HepG2 (cell line): ENCODE results near the gene SRSF12. TPM values are rescaled to one million over a fixed set of nuclear protein-coding genes. Genes with fewer than 3 reads are reported as not detected.

Source experiments
- ATAC-seq: fragments of 200-7000 bp; cut with Tn5 transposase; 3 replicates; pipeline ENCODE4 v1.9.1; 2020; ENCODE audit warnings: mild to moderate bottlenecking, moderate library complexity
- BruUV-seq: library from RNA; stranded (reverse); fragments of 400-500 nt; replicated peaks from 2 replicates; lab custom pipeline; 2021; lab: Mats Ljungman, UMichigan
- CTCF ChIA-PET: fragments of 300-600 bp; formaldehyde crosslinking; extraction: SDS; loops from one replicate; lab custom pipeline; 2021; ENCODE audit warnings: low total read pairs, inconsistent platforms, low intra/inter-chr PET ratio; lab: Yijun Ruan, JAX
- POLR2A ChIA-PET: fragments of 350-600 bp; sonication (Branson Sonifier 250); formaldehyde crosslinking; loops from one replicate; lab custom pipeline; 2020; ENCODE audit warnings: antibody characterized with exemption, inconsistent platforms; lab: Yijun Ruan, JAX
- DNase-seq: peaks from one replicate; pipeline ENCODE4 v3.0.0-alpha.2; 2015; ENCODE audit warnings: low spot score
- FAIRE-seq: peaks from 3 replicates; lab custom pipeline; 2011; peaks lifted over from hg19 to GRCh38; lab: Jason Lieb, UNC
- H2AFZ ChIP-seq: one replicate; pipeline ENCODE4 v1.6.1; 2011; ENCODE audit warnings: low read length, inconsistent platforms
- H3K27ac ChIP-seq: fragments of 300-600 bp; 3 replicates; pipeline ENCODE4 v1.8.0; 2011; ENCODE audit warnings: mixed run types, mild to moderate bottlenecking, mixed read lengths, low read length, inconsistent platforms; ENCODE audit not compliant: insufficient read depth; ENCODE audit errors: extremely low read length
- H3K27me3 ChIP-seq, 2 experiments: fragments of 200-600 bp in 1 of 2; 2 replicates in 1 of 2; 3 replicates in 1 of 2; pipeline versions ENCODE4 v1.6.0 to v1.8.0; 2011; ENCODE audit warnings: low read length in 2 of 2, mild to moderate bottlenecking in 2 of 2, moderate library complexity in 2 of 2, inconsistent platforms in 1 of 2; ENCODE audit not compliant: insufficient read depth in 2 of 2, control insufficient read depth in 1 of 2
- H3K36me3 ChIP-seq, 2 experiments: fragments of 200-600 bp in 1 of 2; replicated peaks in 1 of 2; 2 replicates in 1 of 2; 3 replicates in 1 of 2; pipeline versions ENCODE4 v1.5.1 to v1.8.0; 2011; ENCODE audit warnings: low read length in 2 of 2, inconsistent platforms in 1 of 2; ENCODE audit not compliant: insufficient read depth in 2 of 2, control insufficient read depth in 1 of 2
- H3K4me1 ChIP-seq: 2 replicates; pipeline ENCODE4 v1.5.1; 2012; ENCODE audit warnings: low read length, inconsistent platforms; ENCODE audit not compliant: insufficient read depth
- H3K4me2 ChIP-seq: 2 replicates; pipeline ENCODE4 v1.6.0; 2011; ENCODE audit warnings: low read depth, low read length, inconsistent platforms
- H3K4me3 ChIP-seq, 3 experiments: fragments of 200-600 bp in 1 of 3; sonication (generic), shearing (Covaris generic) in 1 of 3; replicated peaks in 1 of 3; 2 replicates each; pipeline ENCODE4 v1.5.1; 2011 to 2016; ENCODE audit warnings: low read length in 3 of 3, inconsistent platforms in 2 of 3, low read depth in 2 of 3, mild to moderate bottlenecking in 2 of 3, control low read depth in 1 of 3, mixed read lengths in 1 of 3; ENCODE audit not compliant: insufficient read depth in 1 of 3
- H3K79me2 ChIP-seq: one replicate; pipeline ENCODE4 v1.6.1; 2011; ENCODE audit warnings: low read length, inconsistent platforms; ENCODE audit not compliant: insufficient read depth
- H3K9ac ChIP-seq: 2 replicates; pipeline ENCODE4 v1.6.0; 2011; ENCODE audit warnings: mild to moderate bottlenecking, low read depth, low read length, inconsistent platforms; ENCODE audit not compliant: insufficient read depth
- H3K9me3 ChIP-seq: 2 replicates; pipeline ENCODE4 v1.5.1; 2012; ENCODE audit warnings: mild to moderate bottlenecking, low read length
- H4K20me1 ChIP-seq: 2 replicates; pipeline ENCODE4 v1.6.0; 2011; ENCODE audit warnings: inconsistent platforms, mild to moderate bottlenecking, low read length, moderate library complexity; ENCODE audit not compliant: insufficient read depth
- ELK4 ChIP-seq: sonication (generic); formaldehyde crosslinking; IDR thresholded peaks from 2 replicates; pipeline ENCODE4 v1.9.0; 2021; ENCODE audit warnings: missing genetic modification reagents, borderline replicate concordance
- EP300 ChIP-seq, 3 experiments: sonication (generic) in 1 of 3; formaldehyde crosslinking in 1 of 3; IDR thresholded peaks; 2 replicates each; pipeline versions ENCODE4 v1.5.1 to v1.6.1; 2011 to 2020; ENCODE audit warnings: low read depth in 2 of 3, low read length in 2 of 3, borderline replicate concordance in 1 of 3, improper control_type of control experiment in 1 of 3, mild to moderate bottlenecking in 1 of 3, missing genetic modification reagents in 1 of 3, moderate library complexity in 1 of 3
- ETS1 ChIP-seq: sonication (generic); formaldehyde crosslinking; IDR thresholded peaks from 2 replicates; pipeline ENCODE4 v1.4.0; 2020; ENCODE audit warnings: missing genetic modification reagents
- KIAA2018 ChIP-seq: sonication (generic); formaldehyde crosslinking; IDR thresholded peaks from 2 replicates; pipeline ENCODE4 v1.5.0; 2020; ENCODE audit warnings: mild to moderate bottlenecking, missing genetic modification reagents, borderline replicate concordance
- RBM22 ChIP-seq: fragments of 200-400 bp; formaldehyde crosslinking; optimal IDR thresholded peaks from 2 replicates; pipeline ENCODE3; 2017; ENCODE audit warnings: mild to moderate bottlenecking, low read length, moderate library complexity
- RXRA ChIP-seq: sonication (generic); formaldehyde crosslinking; IDR thresholded peaks from 2 replicates; pipeline ENCODE4 v1.5.1; 2020; ENCODE audit warnings: missing genetic modification reagents
- SP2 ChIP-seq: sonication (generic); formaldehyde crosslinking; IDR thresholded peaks from 2 replicates; pipeline ENCODE4 v1.5.1; 2020; ENCODE audit warnings: mild to moderate bottlenecking, missing genetic modification reagents
- TP53 ChIP-seq: sonication (generic); formaldehyde crosslinking; conservative IDR thresholded peaks from 2 replicates; pipeline ENCODE4 v1.4.0; 2020; ENCODE audit warnings: missing genetic modification reagents
- ZNF441 ChIP-seq: sonication (generic); formaldehyde crosslinking; IDR thresholded peaks from 2 replicates; pipeline ENCODE4 v1.7.0; 2021; ENCODE audit warnings: missing genetic modification reagents, borderline replicate concordance
- ZNF652 ChIP-seq: IDR thresholded peaks from 2 replicates; pipeline ENCODE4 v1.6.1; 2016; ENCODE audit warnings: low read depth, borderline replicate concordance
- WGBS: methylation state at CpG from one replicate; pipeline ENCODE4 v1.1.6; 2017; ENCODE audit warnings: low lambda C conversion rate; 5-methylcytosine and 5-hydroxymethylcytosine counted together
- in situ Hi-C: cut with HindIII; loops from 2 replicates; pipeline ENCODE4 v1.10.0; 2017; ENCODE audit warnings: low pct_unique_long_range_greater_than_20kb; ENCODE audit not compliant: extremely low pct_ligation_motif_present
- intact Hi-C: fragments of 100-400 bp; cut with micrococcal nuclease; formaldehyde crosslinking; loops from one replicate; pipeline ENCODE4 v1.10.0; 2022; ENCODE audit not compliant: unreplicated experiment
- polyA plus RNA-seq, 8 experiments: library from polyadenylated mRNA; depleted of rRNA in 3 of 8; stranded (reverse) in 7 of 8; unstranded in 1 of 8; fragments of >200 nt; fragmentation: Illumina TruSeq in 4 of 8; extraction: Trizol in 4 of 8; gene quantifications; 2 replicates each; pipeline versions ENCODE4 v1.2.1 to v1.2.3, GENCODE V29; 2011 to 2016; ENCODE audit warnings: low read depth in 4 of 8, missing spikeins in 1 of 8, mixed read lengths in 1 of 8; ENCODE audit not compliant: insufficient read depth in 1 of 8
- total RNA-seq, 5 experiments: library from RNA; depleted of rRNA; stranded (reverse); fragments of >200 nt; fragmentation: Illumina TruSeq; extraction: Trizol; gene quantifications; 2 replicates each; pipeline ENCODE4 v1.2.3, GENCODE V29; 2016; ENCODE audit warnings: low read depth in 1 of 5

Gene SRSF12
- total and polyA plus RNA-seq, 2 of the 13 experiments (the other 11 are each of a cell fraction or from before 2014, with no cell fraction given), result 1.7 to 1.9 TPM

- no peak overlapping the region for H3K9ac ChIP-seq
- FAIRE-seq, result no peak
- POLR2A ChIA-PET, result interaction anchor here (1.6 kb wide), 1 partner anchor 15 kb away, joined by 7 read pairs; the partner anchor contains the start of gene PM20D2
- no peak overlapping the region for H3K4me3 ChIP-seq
- no peak overlapping the region for H3K4me2 ChIP-seq
- H3K4me1 ChIP-seq, result 0 out of 2 replicates have a peak, but pooled peaks cover 11% of the 10 kb centered on the region
- no peaks in the 10 kb centered on the region for H3K79me2 ChIP-seq
- TF ChIP-seq ETS1 (CRISPR knock-in tag) (no peak), RBM22 (no peak), ELK4 (CRISPR knock-in tag) (no peak), SP2 (CRISPR knock-in tag) (no peak), KIAA2018 (CRISPR knock-in tag) (no peak), EP300 (IDR thresholded peaks at IDR 0.05; ENCODE audit: low read depth in 2 of 2, low read length in 2 of 2) (no peak), EP300 (CRISPR knock-in tag; IDR thresholded peaks at IDR 0.05; ENCODE audit: borderline replicate concordance) (no peak), ZNF441 (CRISPR knock-in tag) (no peak), RXRA (CRISPR knock-in tag) (no peak), ZNF652 (CRISPR knock-in tag) (no peak), TP53 (no peak)
- no peak for DNase-seq
- CTCF ChIA-PET, result no interaction called here
- in situ Hi-C loops (no loop called here), intact Hi-C loops (no loop called here)
- 0 out of 2 replicates have a peak, but pooled peaks cover 4% of the 10 kb centered on the region for H3K9me3 ChIP-seq
- H2AFZ ChIP-seq, result no peak overlapping the region
- H3K27ac ChIP-seq, result no peak overlapping the region
- H3K36me3 ChIP-seq, result no peaks in the 10 kb centered on the region
- no peaks in the 10 kb centered on the region for H4K20me1 ChIP-seq
- no peak for ATAC-seq
- no TSS peak for BruUV-seq
- WGBS, result 94% methylated on average over 3 of the region's 3 CpGs
- peaks cover 0 to 1% of the 10 kb centered on the region in 2 experiments; a peak in 1 of 5 replicates for H3K27me3 ChIP-seq
Measured at GRCh38 chr6:89131599-89131998, 13.7 kb upstream of the SRSF12 start.
